NOMO-1 treated with DMSO at 0.1 percent for 48 hours (cell line): Measurements from ENCODE around the gene SMAD7.
A peak's percentile ranks its signal among the peaks of the same experiment; 100 is the strongest.

Experiments
- DNase-seq: peaks from one replicate; lab custom pipeline; 2025; ENCODE audit not compliant: unreplicated experiment; lab: John Stamatoyannopoulos, UW

SMAD7 gene

GRCh38 chr18:48987821-48988220 is 37.1 kb upstream of the SMAD7 start:
- no peak for DNase-seq

GRCh38 chr18:48986851-48987761 is 36.3 kb upstream of the SMAD7 start:
- DNase-seq: no peak

DNA sequence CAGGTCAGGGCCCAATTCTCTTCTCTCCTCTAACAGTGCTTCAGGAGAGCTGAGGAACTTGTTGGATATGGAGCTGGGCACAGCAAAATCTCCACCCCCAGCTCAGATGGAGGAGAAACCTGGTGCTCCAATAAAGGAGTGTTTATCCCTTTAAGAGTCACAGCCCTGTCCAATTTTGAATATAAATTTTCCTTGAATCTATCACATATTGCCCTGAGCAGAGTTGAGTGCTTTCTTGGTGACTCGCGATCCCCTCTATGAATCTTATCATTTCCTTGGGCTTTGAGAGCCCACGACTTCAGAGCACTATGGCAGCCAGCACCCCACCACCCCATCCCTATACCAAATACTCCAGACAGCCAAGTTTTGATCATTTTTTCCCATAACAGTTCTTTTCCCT is 34.4 kb upstream of the SMAD7 start:
- no peak for DNase-seq

GRCh38 chr18:48983793-48984437 is 33.1 kb upstream of the SMAD7 start:
- peak; percentile 13 for DNase-seq

DNA sequence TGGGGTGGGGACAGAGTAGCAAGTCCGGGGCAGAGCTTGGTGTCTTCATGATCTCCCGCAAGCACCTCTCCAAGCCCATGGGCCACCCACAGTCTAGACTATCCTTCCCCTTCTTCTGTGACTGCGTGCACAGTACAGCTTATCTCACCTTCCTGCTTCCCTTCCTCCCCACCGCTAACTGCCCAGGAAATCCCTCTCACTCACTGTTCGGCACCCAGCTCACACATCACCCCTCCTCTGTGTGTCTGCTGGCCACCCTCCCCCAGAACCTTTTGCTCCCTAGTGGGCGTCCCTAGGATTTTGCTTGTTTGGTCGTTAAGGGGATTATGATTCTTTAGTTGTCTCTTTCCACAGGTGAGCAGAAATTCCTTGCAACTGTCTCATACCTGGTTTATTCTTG is 31.5 kb upstream of the SMAD7 start:
- no peak for DNase-seq

- peak; percentile 80 for DNase-seq
Observed at GRCh38 chr18:48979944-48980890, 29.5 kb upstream of the SMAD7 start.

GRCh38 chr18:48977914-48978313 is 27.1 kb upstream of the SMAD7 start:
- DNase-seq: no peak

GRCh38 chr18:48975817-48976649 is 25.3 kb upstream of the SMAD7 start:
- DNase-seq: peak; percentile 33

- DNase-seq: no peak
Observed at GRCh38 chr18:48975120-48975816, 24.5 kb upstream of the SMAD7 start.

DNA sequence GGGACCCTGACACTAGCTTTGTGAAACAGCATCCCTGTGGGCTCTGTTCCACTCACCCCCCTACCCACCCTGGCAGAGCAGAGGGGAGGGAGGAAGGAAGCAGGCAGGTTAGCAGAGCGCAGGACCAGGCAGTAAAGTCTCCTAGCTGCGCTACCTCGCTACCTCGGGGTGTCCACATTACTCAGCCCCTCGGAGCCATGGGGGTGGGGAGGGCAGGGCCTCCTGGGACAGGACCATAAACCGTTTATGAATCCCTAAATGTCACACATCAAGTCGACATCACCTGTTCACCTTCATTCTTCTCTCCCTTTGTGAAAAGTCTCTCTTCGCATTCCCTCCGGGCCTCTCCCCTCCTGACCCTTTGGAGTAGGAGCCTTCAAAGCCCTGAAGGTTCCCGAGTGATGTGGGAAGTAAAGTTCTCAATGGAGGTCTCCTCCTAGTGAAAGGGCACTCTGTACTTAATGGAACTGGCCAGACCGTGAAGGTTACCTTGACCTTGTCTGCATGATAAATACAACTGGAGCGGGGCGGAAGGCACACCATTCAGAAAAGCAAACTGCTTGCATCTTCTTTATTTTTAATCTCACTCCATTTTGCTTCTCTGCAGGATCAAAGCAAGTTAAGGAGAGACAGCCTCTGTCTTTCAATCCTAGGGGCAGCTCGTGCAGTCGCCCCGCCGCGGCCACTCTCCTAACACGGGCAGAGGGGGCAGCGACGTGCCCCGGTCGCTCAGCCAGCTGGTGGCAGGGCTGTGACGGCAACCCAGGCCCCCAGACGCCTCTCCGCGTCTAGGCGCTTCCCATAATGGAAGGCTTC is 23.7 kb upstream of the SMAD7 start:
- DNase-seq: no peak

DNA sequence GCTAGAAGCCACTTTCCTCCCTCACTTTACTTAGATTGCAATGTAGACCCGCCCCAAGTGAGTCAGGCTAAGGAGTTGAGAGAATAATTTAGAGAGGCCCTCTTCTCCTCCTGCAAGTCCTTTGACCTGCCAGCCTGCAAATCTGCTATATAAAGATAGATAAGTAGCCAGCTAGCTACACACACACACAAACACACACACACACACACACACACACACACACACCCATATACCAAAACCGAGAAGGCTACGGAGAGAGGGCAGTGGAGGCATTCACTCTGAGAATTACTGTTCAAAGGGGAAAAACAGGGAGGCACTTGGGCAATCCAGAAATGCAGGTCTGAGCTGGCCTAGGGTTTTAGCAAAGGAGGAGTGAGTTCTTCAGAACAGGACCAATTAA is 23.0 kb upstream of the SMAD7 start:
- DNase-seq: no peak

- no peak for DNase-seq
Observed at GRCh38 chr18:48968412-48969215, 17.8 kb upstream of the SMAD7 start.

- DNase-seq: no peak
Observed at GRCh38 chr18:48967545-48967944, 16.8 kb upstream of the SMAD7 start.

DNA sequence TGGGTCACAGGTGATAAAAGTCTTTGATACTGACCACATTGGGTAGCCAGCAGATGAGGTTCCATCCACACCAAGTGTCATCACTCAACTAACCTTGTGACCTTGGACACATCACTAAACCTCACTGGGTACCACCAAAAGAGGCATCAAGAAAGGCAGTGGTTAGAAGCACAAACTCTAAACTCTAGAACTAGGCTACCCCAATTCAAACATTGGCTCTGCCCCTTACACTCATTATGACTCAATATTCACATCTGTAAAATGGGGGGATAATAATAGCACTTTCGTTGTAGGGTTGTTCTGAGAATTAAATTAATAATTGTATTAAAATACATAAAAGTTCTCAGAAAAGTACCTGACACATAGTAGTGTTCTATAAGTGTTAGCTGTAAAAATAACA is 15.8 kb upstream of the SMAD7 start:
- no peak for DNase-seq

DNA sequence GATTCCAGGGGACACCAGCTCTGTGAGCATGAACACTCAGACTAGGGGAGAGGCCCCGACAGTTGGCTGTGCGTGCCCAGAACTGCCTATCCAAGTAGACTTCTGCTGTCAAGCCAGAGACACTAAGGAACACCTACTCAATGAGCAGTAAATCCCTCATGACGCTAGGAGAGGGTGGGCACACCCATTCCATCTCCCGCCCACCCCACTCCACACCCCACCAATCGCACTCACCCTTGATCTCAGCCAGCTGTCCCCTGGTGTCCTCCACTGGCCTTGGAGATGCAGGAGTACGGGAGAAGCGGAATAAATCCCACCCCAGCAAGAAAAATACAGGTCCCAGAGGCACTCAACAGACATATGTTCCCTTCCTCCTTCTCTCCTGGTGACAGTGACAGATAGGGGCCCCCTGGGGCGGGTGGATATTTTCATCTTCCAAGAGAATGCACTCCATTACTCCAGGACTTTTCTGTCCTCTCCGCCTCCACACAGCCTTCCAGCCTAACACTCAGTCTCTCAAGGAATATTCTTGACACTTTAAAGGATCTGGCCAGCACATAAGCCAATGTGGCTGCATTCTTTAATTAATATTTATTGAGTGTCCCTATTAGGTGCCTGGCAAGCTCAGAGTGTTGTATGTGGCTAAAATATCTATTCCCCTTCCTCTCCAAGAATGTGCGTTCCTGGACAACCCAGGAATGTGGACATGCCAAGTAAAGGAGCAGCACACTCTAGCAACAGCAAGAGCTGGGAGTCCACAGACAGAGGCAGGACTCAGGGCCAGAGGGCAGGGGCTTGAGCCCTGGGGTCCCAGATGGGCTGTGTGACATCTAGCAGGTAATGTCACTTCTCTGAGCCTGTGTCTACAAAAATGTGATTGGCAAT is 13.1 kb upstream of the SMAD7 start:
- no peak for DNase-seq

- DNase-seq: no peak
Observed at GRCh38 chr18:48962994-48963561, 12.3 kb upstream of the SMAD7 start.
